ENCODE measurements around the gene ANO7.

The ANO7 gene

DNA sequence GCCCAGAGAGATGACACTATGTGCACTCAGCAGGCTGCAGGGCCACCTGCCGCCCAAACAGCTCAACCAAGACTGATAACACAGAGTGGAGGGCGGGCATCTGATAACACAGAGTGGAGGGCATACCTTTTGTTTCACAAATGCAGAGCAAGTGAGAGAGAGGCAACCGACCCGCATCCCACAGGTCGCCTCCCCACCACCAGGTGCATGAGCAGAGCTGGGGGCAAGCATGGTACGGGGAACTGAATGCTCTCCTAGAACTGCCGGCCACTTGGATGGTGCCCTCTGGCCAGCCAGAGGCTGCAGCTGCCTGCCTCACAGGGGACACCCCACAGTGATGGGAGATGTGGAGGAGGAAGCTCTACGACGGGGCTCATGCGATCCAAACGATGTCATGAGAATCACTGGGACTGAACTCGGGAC is 49.5 kb downstream of the ANO7 start:
- ATAC-seq: no peak

DNA sequence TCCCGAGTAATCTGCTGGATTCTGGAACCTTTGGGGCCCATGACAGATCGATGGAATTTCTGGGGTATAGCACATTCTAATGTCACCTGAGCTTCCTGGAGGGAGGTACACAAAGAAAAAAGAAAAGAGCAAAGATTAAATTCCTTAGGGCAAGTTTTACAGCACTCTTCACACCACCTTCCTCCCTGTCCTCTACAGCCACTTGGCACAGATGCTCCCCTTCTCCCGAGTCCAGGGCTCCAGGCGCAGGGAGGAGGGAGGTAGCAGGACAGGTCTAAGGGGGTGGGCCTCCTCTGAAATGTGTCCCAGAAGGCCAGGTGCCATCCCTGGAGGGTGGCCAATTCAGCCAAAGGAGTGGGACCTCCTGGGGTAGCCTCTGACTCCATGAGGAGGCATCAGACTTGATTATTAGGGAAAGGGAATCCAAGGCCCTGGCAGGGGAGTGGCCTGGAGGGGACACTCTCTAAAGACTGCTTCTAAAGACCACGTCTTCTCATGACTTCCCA is 50.3 kb downstream of the ANO7 start:
- no peak for TF ChIP-seq ZFP30 (CRISPR knock-in tag; IDR thresholded peaks at IDR 0.05)
- TF ChIP-seq TCF4 (CRISPR knock-in tag; IDR thresholded peaks at IDR 0.05; ENCODE audit: borderline replicate concordance): no peak
- TF ChIP-seq ARNTL (CRISPR knock-in tag; IDR thresholded peaks at IDR 0.05; ENCODE audit: borderline replicate concordance, low read depth): no peak
- TF ChIP-seq, protein P1, sequence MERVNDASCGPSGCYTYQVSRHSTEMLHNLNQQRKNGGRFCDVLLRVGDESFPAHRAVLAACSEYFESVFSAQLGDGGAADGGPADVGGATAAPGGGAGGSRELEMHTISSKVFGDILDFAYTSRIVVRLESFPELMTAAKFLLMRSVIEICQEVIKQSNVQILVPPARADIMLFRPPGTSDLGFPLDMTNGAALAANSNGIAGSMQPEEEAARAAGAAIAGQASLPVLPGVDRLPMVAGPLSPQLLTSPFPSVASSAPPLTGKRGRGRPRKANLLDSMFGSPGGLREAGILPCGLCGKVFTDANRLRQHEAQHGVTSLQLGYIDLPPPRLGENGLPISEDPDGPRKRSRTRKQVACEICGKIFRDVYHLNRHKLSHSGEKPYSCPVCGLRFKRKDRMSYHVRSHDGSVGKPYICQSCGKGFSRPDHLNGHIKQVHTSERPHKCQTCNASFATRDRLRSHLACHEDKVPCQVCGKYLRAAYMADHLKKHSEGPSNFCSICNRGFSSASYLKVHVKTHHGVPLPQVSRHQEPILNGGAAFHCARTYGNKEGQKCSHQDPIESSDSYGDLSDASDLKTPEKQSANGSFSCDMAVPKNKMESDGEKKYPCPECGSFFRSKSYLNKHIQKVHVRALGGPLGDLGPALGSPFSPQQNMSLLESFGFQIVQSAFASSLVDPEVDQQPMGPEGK (CRISPR knock-in tag; IDR thresholded peaks at IDR 0.05; ENCODE audit: borderline replicate concordance): no peak
- no peak for TF ChIP-seq ZNF565 (CRISPR knock-in tag; conservative IDR thresholded peaks at IDR 0.05; ENCODE audit: low read depth)
- TF ChIP-seq, protein P2, sequence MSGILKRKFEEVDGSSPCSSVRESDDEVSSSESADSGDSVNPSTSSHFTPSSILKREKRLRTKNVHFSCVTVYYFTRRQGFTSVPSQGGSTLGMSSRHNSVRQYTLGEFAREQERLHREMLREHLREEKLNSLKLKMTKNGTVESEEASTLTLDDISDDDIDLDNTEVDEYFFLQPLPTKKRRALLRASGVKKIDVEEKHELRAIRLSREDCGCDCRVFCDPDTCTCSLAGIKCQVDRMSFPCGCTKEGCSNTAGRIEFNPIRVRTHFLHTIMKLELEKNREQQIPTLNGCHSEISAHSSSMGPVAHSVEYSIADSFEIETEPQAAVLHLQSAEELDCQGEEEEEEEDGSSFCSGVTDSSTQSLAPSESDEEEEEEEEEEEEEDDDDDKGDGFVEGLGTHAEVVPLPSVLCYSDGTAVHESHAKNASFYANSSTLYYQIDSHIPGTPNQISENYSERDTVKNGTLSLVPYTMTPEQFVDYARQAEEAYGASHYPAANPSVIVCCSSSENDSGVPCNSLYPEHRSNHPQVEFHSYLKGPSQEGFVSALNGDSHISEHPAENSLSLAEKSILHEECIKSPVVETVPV (CRISPR knock-in tag; IDR thresholded peaks at IDR 0.05): no peak
- TF ChIP-seq RARB (CRISPR knock-in tag; IDR thresholded peaks at IDR 0.05): no peak
- ATAC-seq: no peak

More for the DNA sequence above, 49.5 kb downstream of the ANO7 start:
- TF ChIP-seq ZFP30 (CRISPR knock-in tag; IDR thresholded peaks at IDR 0.05) (no peak), CSDC2 (CRISPR knock-in tag; IDR thresholded peaks at IDR 0.05) (no peak)

DNA sequence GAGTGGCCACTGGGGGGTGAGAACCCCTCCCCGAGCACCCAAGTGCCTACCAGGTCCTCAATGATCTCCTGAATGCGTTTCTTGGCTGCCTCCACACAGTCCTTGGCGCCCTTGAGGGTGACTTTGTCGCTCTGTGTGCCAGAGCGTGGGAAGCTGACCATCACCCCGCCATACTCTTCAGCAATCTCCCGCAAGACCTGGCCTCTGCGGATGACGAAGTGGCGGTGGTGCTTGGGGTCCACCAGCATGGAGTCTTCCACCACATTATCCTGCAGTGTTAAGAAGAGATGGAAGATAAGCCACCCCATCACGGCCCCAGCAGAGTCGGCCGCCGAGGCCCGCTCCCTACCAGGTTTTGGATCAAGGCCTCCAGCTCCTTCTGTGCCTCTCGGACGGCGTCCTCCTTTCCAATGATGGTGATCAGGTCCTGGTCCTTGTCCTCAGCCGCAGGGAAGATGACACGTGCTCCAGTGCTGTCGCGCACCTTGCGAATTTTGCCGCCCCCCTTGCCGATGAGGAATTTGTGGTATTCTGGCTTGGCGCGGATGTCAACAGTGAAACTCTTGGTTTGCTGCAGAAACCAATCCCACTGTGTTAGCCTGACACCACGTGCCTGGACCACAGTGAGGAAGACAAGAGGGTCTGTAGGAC is 51.2 kb downstream of the ANO7 start:
- TF ChIP-seq ZNF565 (CRISPR knock-in tag; conservative IDR thresholded peaks at IDR 0.05; ENCODE audit: low read depth) (no peak), TOX (CRISPR knock-in tag; IDR thresholded peaks at IDR 0.05; ENCODE audit: borderline replicate concordance) (no peak), ESRRG (CRISPR knock-in tag; IDR thresholded peaks at IDR 0.05) (no peak), GLIS3 (CRISPR knock-in tag; IDR thresholded peaks at IDR 0.05) (no peak), PPARA (CRISPR knock-in tag; IDR thresholded peaks at IDR 0.05; ENCODE audit: borderline replicate concordance) (no peak), TCF4 (CRISPR knock-in tag; IDR thresholded peaks at IDR 0.05; ENCODE audit: borderline replicate concordance) (no peak), ZNF70 (CRISPR knock-in tag; IDR thresholded peaks at IDR 0.05) (no peak), ZFP30 (CRISPR knock-in tag; IDR thresholded peaks at IDR 0.05) (no peak), OSR1 (CRISPR knock-in tag; IDR thresholded peaks at IDR 0.05) (no peak), ISL1 (CRISPR knock-in tag; IDR thresholded peaks at IDR 0.05) (no peak), ARNTL (CRISPR knock-in tag; IDR thresholded peaks at IDR 0.05; ENCODE audit: borderline replicate concordance, low read depth) (no peak), ZC3H10 (CRISPR knock-in tag; IDR thresholded peaks at IDR 0.05) (no peak), SNAI2 (CRISPR knock-in tag; IDR thresholded peaks at IDR 0.05) (no peak), RARB (CRISPR knock-in tag; IDR thresholded peaks at IDR 0.05) (no peak)
- TF ChIP-seq, protein P3, sequence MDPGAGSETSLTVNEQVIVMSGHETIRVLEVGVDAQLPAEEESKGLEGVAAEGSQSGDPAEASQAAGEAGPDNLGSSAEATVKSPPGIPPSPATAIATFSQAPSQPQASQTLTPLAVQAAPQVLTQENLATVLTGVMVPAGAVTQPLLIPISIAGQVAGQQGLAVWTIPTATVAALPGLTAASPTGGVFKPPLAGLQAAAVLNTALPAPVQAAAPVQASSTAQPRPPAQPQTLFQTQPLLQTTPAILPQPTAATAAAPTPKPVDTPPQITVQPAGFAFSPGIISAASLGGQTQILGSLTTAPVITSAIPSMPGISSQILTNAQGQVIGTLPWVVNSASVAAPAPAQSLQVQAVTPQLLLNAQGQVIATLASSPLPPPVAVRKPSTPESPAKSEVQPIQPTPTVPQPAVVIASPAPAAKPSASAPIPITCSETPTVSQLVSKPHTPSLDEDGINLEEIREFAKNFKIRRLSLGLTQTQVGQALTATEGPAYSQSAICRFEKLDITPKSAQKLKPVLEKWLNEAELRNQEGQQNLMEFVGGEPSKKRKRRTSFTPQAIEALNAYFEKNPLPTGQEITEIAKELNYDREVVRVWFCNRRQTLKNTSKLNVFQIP (CRISPR knock-in tag; IDR thresholded peaks at IDR 0.05; ENCODE audit: borderline replicate concordance, low read depth): no peak
- TF ChIP-seq, protein P1 (CRISPR knock-in tag; IDR thresholded peaks at IDR 0.05; ENCODE audit: borderline replicate concordance): no peak
- TF ChIP-seq, protein P2 (CRISPR knock-in tag; IDR thresholded peaks at IDR 0.05): no peak
- TF ChIP-seq, protein P4, sequence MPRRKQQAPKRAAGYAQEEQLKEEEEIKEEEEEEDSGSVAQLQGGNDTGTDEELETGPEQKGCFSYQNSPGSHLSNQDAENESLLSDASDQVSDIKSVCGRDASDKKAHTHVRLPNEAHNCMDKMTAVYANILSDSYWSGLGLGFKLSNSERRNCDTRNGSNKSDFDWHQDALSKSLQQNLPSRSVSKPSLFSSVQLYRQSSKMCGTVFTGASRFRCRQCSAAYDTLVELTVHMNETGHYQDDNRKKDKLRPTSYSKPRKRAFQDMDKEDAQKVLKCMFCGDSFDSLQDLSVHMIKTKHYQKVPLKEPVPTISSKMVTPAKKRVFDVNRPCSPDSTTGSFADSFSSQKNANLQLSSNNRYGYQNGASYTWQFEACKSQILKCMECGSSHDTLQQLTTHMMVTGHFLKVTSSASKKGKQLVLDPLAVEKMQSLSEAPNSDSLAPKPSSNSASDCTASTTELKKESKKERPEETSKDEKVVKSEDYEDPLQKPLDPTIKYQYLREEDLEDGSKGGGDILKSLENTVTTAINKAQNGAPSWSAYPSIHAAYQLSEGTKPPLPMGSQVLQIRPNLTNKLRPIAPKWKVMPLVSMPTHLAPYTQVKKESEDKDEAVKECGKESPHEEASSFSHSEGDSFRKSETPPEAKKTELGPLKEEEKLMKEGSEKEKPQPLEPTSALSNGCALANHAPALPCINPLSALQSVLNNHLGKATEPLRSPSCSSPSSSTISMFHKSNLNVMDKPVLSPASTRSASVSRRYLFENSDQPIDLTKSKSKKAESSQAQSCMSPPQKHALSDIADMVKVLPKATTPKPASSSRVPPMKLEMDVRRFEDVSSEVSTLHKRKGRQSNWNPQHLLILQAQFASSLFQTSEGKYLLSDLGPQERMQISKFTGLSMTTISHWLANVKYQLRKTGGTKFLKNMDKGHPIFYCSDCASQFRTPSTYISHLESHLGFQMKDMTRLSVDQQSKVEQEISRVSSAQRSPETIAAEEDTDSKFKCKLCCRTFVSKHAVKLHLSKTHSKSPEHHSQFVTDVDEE (CRISPR knock-in tag; IDR thresholded peaks at IDR 0.05): no peak
- TF ChIP-seq, protein P5, sequence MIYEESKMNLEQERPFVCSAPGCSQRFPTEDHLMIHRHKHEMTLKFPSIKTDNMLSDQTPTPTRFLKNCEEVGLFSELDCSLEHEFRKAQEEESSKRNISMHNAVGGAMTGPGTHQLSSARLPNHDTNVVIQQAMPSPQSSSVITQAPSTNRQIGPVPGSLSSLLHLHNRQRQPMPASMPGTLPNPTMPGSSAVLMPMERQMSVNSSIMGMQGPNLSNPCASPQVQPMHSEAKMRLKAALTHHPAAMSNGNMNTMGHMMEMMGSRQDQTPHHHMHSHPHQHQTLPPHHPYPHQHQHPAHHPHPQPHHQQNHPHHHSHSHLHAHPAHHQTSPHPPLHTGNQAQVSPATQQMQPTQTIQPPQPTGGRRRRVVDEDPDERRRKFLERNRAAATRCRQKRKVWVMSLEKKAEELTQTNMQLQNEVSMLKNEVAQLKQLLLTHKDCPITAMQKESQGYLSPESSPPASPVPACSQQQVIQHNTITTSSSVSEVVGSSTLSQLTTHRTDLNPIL (CRISPR knock-in tag; IDR thresholded peaks at IDR 0.05; ENCODE audit: low read depth): no peak
- ATAC-seq: no peak

Data from SK-N-SH treated with all-trans-retinoic acid at 6 μM for 48 hours (cell line).